GM19397 (cell line): ENCODE results near the gene HSPB1.
"Not testable (repeated sequence)": the region's sequence is repeated elsewhere in the genome, so short reads cannot be mapped to it uniquely, and the experiment has no call there.

Experiments
- ATAC-seq: cut with Tn5 transposase; IDR thresholded peaks from one replicate; pipeline ENCODE4 v1.9.1; 2021; ENCODE audit warnings: mild to moderate bottlenecking, moderate library complexity; ENCODE audit not compliant: unreplicated experiment

Gene HSPB1

GRCh38 chr7:76303202-76304147 lies 1.0 kb downstream of the HSPB1 start:
- ATAC-seq, result no peak

GRCh38 chr7:76304888-76305375 lies 2.5 kb downstream of the HSPB1 start:
- ATAC-seq, result no peak

GRCh38 chr7:76308874-76309273 lies 6.4 kb downstream of the HSPB1 start:
- ATAC-seq, result not testable (repeated sequence)

GRCh38 chr7:76309341-76310101 lies 7.0 kb downstream of the HSPB1 start:
- ATAC-seq, result not testable (repeated sequence)

- no peak for ATAC-seq
Observed at GRCh38 chr7:76310102-76310957, 7.9 kb downstream of the HSPB1 start.

GRCh38 chr7:76311838-76312237 lies 9.4 kb downstream of the HSPB1 start:
- ATAC-seq, result not testable (repeated sequence)

GRCh38 chr7:76314042-76314721 lies 11.7 kb downstream of the HSPB1 start:
- peak; percentile 33 for ATAC-seq

GRCh38 chr7:76314740-76315139 lies 12.3 kb downstream of the HSPB1 start:
- not testable (repeated sequence) for ATAC-seq

- no peak for ATAC-seq
Observed at GRCh38 chr7:76315364-76315763, 12.9 kb downstream of the HSPB1 start.

GRCh38 chr7:76316984-76317781 lies 14.7 kb downstream of the HSPB1 start:
- ATAC-seq, result no peak

GRCh38 chr7:76317782-76318487 lies 15.5 kb downstream of the HSPB1 start:
- ATAC-seq, result peak; percentile 96

- ATAC-seq, result peak; percentile 35
Observed at GRCh38 chr7:76318488-76319353, 16.2 kb downstream of the HSPB1 start.

GRCh38 chr7:76325092-76325491 lies 22.6 kb downstream of the HSPB1 start:
- no peak for ATAC-seq

GRCh38 chr7:76325811-76326210 lies 23.3 kb downstream of the HSPB1 start:
- no peak for ATAC-seq

- ATAC-seq, result no peak
Observed at GRCh38 chr7:76326646-76327233, 24.3 kb downstream of the HSPB1 start.

- ATAC-seq, result no peak
Observed at GRCh38 chr7:76327610-76328009, 25.1 kb downstream of the HSPB1 start.

- ATAC-seq, result no peak
Observed at GRCh38 chr7:76328389-76328788, 25.9 kb downstream of the HSPB1 start.
